Mucosa of stomach (tissue), 1 donor: ENCODE results near the gene EPHB6.

ENCODE experiments used
- H3K27me3 ChIP-seq: one replicate; pipeline ENCODE4 v1.7.0; 2013; ENCODE audit warnings: mild to moderate bottlenecking, low read length; ENCODE audit not compliant: control insufficient read depth, insufficient read depth
- H3K36me3 ChIP-seq: one replicate; pipeline ENCODE4 v1.7.0; 2013; ENCODE audit warnings: low read length; ENCODE audit not compliant: control insufficient read depth, insufficient read depth
- H3K4me1 ChIP-seq: one replicate; pipeline ENCODE4 v1.7.0; 2013; ENCODE audit warnings: mild to moderate bottlenecking, low read length; ENCODE audit not compliant: control insufficient read depth, insufficient read depth
- H3K4me3 ChIP-seq: one replicate; pipeline ENCODE4 v1.7.0; 2013; ENCODE audit warnings: low read length
- H3K9ac ChIP-seq: one replicate; pipeline ENCODE4 v1.7.0; 2013; ENCODE audit warnings: mild to moderate bottlenecking, low read length, moderate library complexity
- H3K9me3 ChIP-seq: one replicate; pipeline ENCODE4 v1.7.0; 2013; ENCODE audit warnings: mild to moderate bottlenecking, low read length, moderate library complexity; ENCODE audit not compliant: control insufficient read depth
- donor health status: Pancreatic carcinoma.

The EPHB6 gene

DNA sequence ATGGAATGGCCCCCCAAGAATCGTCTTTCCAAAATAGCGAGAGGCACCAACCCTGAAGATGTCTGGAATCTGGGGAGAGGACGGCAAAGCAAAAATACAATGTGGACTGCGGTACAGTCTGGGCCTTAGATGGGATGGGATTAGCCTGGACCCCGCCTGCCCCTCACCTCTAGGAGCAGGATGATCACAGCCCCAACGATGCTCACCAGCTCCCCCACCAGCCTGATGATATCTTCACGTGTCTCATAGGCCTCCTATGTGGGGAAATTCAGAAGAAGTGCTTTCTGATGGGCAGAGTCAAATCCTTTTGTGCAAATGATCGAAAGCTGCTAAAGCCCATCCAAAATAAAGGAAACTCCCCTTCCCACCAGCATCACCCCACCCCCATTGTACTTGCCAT lies 60.4 kb downstream of the EPHB6 start:
- H3K27me3 ChIP-seq = no peaks in the 10 kb centered on the region
- H3K9me3 ChIP-seq = no peaks in the 10 kb centered on the region
- H3K4me1 ChIP-seq = peaks cover 27% of the 10 kb centered on the region
- no peak overlapping the region for H3K4me3 ChIP-seq
- no peak overlapping the region for H3K9ac ChIP-seq
- H3K36me3 ChIP-seq = no peaks in the 10 kb centered on the region

- Histone ChIP-seq H3K4me3 (no peak overlapping the region), H3K27me3 (no peaks in the 10 kb centered on the region), H3K9me3 (no peaks in the 10 kb centered on the region), H3K9ac (no peak overlapping the region), H3K36me3 (no peaks in the 10 kb centered on the region), H3K4me1 (peaks cover 21% of the 10 kb centered on the region)
These were observed 61.6 kb downstream of the EPHB6 start for GRCh38 chr7:142916508-142916907.

DNA sequence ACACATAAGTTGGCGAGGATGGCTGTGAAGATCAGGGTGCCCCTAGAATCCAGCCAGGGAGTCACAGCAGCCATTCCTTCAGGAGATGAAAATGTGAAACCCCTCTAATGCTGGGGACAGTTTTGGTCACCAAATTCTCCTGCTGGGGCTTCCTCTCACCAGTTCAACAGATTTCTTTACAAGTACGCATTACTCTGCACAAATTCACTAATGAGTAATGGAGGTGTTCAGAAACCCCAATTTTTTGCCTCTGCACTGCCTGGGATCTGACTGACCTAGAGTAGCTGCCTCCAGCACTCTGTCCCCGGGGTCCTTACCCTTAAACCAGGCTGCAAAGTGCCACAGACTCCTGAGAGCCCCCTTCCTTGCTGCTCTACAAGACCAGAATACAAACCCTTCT lies 62.6 kb downstream of the EPHB6 start:
- Histone ChIP-seq H3K36me3 (no peaks in the 10 kb centered on the region), H3K27me3 (no peaks in the 10 kb centered on the region), H3K9me3 (no peaks in the 10 kb centered on the region), H3K4me3 (no peak overlapping the region), H3K9ac (no peak overlapping the region), H3K4me1 (peaks cover 21% of the 10 kb centered on the region)

DNA sequence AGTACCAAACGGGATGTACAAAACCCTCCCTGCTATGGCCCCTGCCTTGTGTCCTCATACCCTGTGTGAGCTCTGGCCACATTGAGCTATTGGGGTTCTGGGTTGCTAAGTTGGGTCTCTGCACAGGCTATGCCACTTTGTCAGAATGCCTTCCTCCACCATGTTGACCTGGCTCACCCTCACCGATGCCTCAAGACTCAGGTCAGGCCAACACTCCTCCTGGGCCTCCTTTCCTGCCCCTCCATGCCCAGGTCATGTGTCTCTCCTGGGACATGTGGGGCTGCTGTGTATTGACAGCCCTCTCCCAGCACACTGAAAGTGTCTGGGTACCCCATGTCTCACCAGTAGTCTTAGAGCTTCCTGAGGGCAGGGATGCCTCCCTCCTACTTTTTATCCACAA lies 64.0 kb downstream of the EPHB6 start:
- H3K9ac ChIP-seq = no peak overlapping the region
- H3K4me1 ChIP-seq = peaks cover 16% of the 10 kb centered on the region
- no peaks in the 10 kb centered on the region for H3K27me3 ChIP-seq
- H3K4me3 ChIP-seq = no peak overlapping the region
- H3K36me3 ChIP-seq = no peaks in the 10 kb centered on the region
- H3K9me3 ChIP-seq = no peaks in the 10 kb centered on the region

- H3K4me3 ChIP-seq = no peak overlapping the region
- no peaks in the 10 kb centered on the region for H3K36me3 ChIP-seq
- peaks cover 9% of the 10 kb centered on the region for H3K4me1 ChIP-seq
- H3K27me3 ChIP-seq = no peaks in the 10 kb centered on the region
- no peaks in the 10 kb centered on the region for H3K9me3 ChIP-seq
- H3K9ac ChIP-seq = no peak overlapping the region
These were observed 64.8 kb downstream of the EPHB6 start for GRCh38 chr7:142919656-142920055.
